HCT116 (cell line): Measurements from ENCODE around the gene WDR90. TPM values are rescaled to one million over a fixed set of nuclear protein-coding genes. Genes with fewer than 3 reads are reported as not detected.

Experiments
- ATAC-seq: fragments of 200-7000 bp; cut with Tn5 transposase; 2 replicates; pipeline ENCODE4 v1.9.1; 2020; ENCODE audit warnings: mild to moderate bottlenecking, moderate library complexity
- BruUV-seq: library from RNA; stranded (reverse); fragments of 400-500 nt; replicated peaks from 2 replicates; lab custom pipeline; 2021; lab: Mats Ljungman, UMichigan
- CTCF ChIA-PET: fragments of 300-600 bp; sonication (Branson Sonifier 250); formaldehyde crosslinking; loops from one replicate; lab custom pipeline; 2021; ENCODE audit warnings: antibody characterized with exemption; lab: Charles Lee
- POLR2A ChIA-PET: fragments of 300-600, 350-600 bp; sonication (Branson Sonifier 250); formaldehyde crosslinking; loops from one replicate; lab custom pipeline; 2021; ENCODE audit warnings: antibody characterized with exemption; lab: Charles Lee
- RAD21 ChIA-PET, 2 experiments: fragments of 300-600 bp; sonication (Branson Sonifier 250); formaldehyde crosslinking; loops; one replicate each; lab custom pipeline; 2023; ENCODE audit warnings: low total read pairs in 2 of 2; ENCODE audit not compliant: uncharacterized antibody in 2 of 2, unreplicated experiment in 2 of 2, low non-redundant PET in 1 of 2; lab: Charles Lee
- DNase-seq: peaks from one replicate; pipeline ENCODE4 v3.0.0-alpha.2; 2010; ENCODE audit warnings: low read depth, low spot score
- H2AFZ ChIP-seq: fragments of 200-600 bp; shearing (Covaris generic), sonication (generic); 2 replicates; pipeline ENCODE4 v1.6.1; 2017; ENCODE audit warnings: low read depth, mixed run types, mixed read lengths, antibody characterized with exemption, low read length; ENCODE audit not compliant: poor library complexity, severe bottlenecking
- H3K27ac ChIP-seq: 2 replicates; pipeline ENCODE4 v1.5.1; 2012; ENCODE audit warnings: low read depth, low read length
- H3K27me3 ChIP-seq: fragments of 200-600 bp; sonication (generic); 2 replicates; pipeline ENCODE4 v1.6.1; 2016; ENCODE audit warnings: mixed run types, low read length, mixed read lengths; ENCODE audit not compliant: insufficient read depth
- H3K36me3 ChIP-seq, 2 experiments: fragments of 200-500 bp in 1 of 2; fragments of 200-600 bp in 1 of 2; sonication (Bioruptor generic) in 1 of 2; sonication (generic) in 1 of 2; 2 replicates each; pipeline versions ENCODE4 v1.5.1 to v1.6.1; 2014 to 2016; ENCODE audit warnings: low read length in 2 of 2, inconsistent platforms in 1 of 2, mixed read lengths in 1 of 2, mixed run types in 1 of 2; ENCODE audit not compliant: insufficient read depth in 2 of 2, control insufficient read depth in 1 of 2
- H3K4me1 ChIP-seq, 2 experiments: fragments of 200-600 bp in 1 of 2; sonication (generic) in 1 of 2; 2 replicates each; pipeline versions ENCODE4 v1.5.1 to v1.6.1; 2012 to 2017; ENCODE audit warnings: low read length in 2 of 2, inconsistent platforms in 1 of 2, mild to moderate bottlenecking in 1 of 2, mixed read lengths in 1 of 2, mixed run types in 1 of 2, moderate library complexity in 1 of 2; ENCODE audit not compliant: insufficient read depth in 2 of 2, control insufficient read depth in 1 of 2
- H3K4me2 ChIP-seq: fragments of 200-600 bp; sonication (generic); 2 replicates; pipeline ENCODE4 v1.6.1; 2017; ENCODE audit warnings: mixed run types, low read length, mixed read lengths
- H3K4me3 ChIP-seq, 2 experiments: fragments of 200-600 bp in 1 of 2; sonication (generic) in 1 of 2; replicated peaks in 1 of 2; 2 replicates each; pipeline ENCODE4 v1.5.1; 2011 to 2016; ENCODE audit warnings: low read length in 2 of 2, control low read depth in 1 of 2, low read depth in 1 of 2, mild to moderate bottlenecking in 1 of 2, mixed read lengths in 1 of 2, mixed run types in 1 of 2
- H3K79me2 ChIP-seq: fragments of 200-600 bp; sonication (generic); 2 replicates; pipeline ENCODE4 v1.6.1; 2017; ENCODE audit warnings: mild to moderate bottlenecking, mixed run types, low read length, moderate library complexity, mixed read lengths; ENCODE audit not compliant: insufficient read depth
- H3K9ac ChIP-seq: fragments of 200-600 bp; sonication (generic); 2 replicates; pipeline ENCODE4 v1.6.1; 2016; ENCODE audit warnings: low read length, mixed read lengths
- H3K9me2 ChIP-seq: fragments of 200-600 bp; sonication (generic), shearing (Covaris generic); 2 replicates; pipeline ENCODE4 v1.6.1; 2017; ENCODE audit warnings: mixed run types, mild to moderate bottlenecking, moderate library complexity; ENCODE audit not compliant: insufficient read depth
- H3K9me3 ChIP-seq, 2 experiments: fragments of 200-500 bp in 1 of 2; fragments of 200-600 bp in 1 of 2; sonication (Bioruptor generic) in 1 of 2; sonication (generic) in 1 of 2; 2 replicates each; pipeline ENCODE4 v1.6.1; 2014 to 2017; ENCODE audit warnings: low read length in 2 of 2, mixed read lengths in 2 of 2, inconsistent platforms in 1 of 2, low read depth in 1 of 2, mild to moderate bottlenecking in 1 of 2, mixed run types in 1 of 2, moderate library complexity in 1 of 2; ENCODE audit not compliant: control insufficient read depth in 1 of 2, insufficient read depth in 1 of 2
- H4K20me1 ChIP-seq: fragments of 200-600 bp; sonication (generic), shearing (Covaris generic); 2 replicates; pipeline ENCODE4 v1.6.1; 2017; ENCODE audit warnings: mixed run types, mild to moderate bottlenecking, moderate library complexity; ENCODE audit not compliant: insufficient read depth
- CBX3 ChIP-seq: IDR thresholded peaks from 2 replicates; pipeline ENCODE4 v1.6.1; 2012; ENCODE audit warnings: low read depth
- CEBPB ChIP-seq: IDR thresholded peaks from 2 replicates; pipeline ENCODE4 v1.6.1; 2012; ENCODE audit warnings: low read depth
- ELF1 ChIP-seq: IDR thresholded peaks from 2 replicates; pipeline ENCODE4 v1.6.1; 2012; ENCODE audit warnings: low read depth, borderline replicate concordance
- EZH2 ChIP-seq: fragments of 200-600 bp; sonication (generic); IDR thresholded peaks from 2 replicates; pipeline ENCODE4 v1.6.1; 2017; ENCODE audit warnings: antibody characterized with exemption, mixed run types
- EZH2phosphoT487 ChIP-seq: fragments of 200-600 bp; IDR thresholded peaks from 2 replicates; pipeline ENCODE4 v1.6.1; 2018; ENCODE audit warnings: antibody characterized with exemption, borderline replicate concordance
- FOSL1 ChIP-seq: IDR thresholded peaks from 2 replicates; pipeline ENCODE4 v1.6.1; 2012; ENCODE audit warnings: low read depth
- JUND ChIP-seq: IDR thresholded peaks from 2 replicates; pipeline ENCODE4 v1.6.1; 2012
- POLR2AphosphoS5 ChIP-seq: IDR thresholded peaks from 2 replicates; pipeline ENCODE4 v1.6.1; 2011; ENCODE audit warnings: mild to moderate bottlenecking, low read depth, low read length, moderate library complexity
- RAD21 ChIP-seq: IDR thresholded peaks from 2 replicates; pipeline ENCODE4 v1.6.1; 2012; ENCODE audit warnings: low read depth, mild to moderate bottlenecking
- SP1 ChIP-seq: IDR thresholded peaks from 2 replicates; pipeline ENCODE4 v1.6.1; 2012; ENCODE audit warnings: low read depth
- SRF ChIP-seq: IDR thresholded peaks from 2 replicates; pipeline ENCODE4 v1.6.1; 2012; ENCODE audit warnings: low read depth
- TCF7L2 ChIP-seq: IDR thresholded peaks from 2 replicates; pipeline ENCODE4 v1.7.0; 2011; ENCODE audit warnings: borderline replicate concordance, inconsistent platforms; ENCODE audit not compliant: insufficient read depth, insufficient read length; ENCODE audit errors: extremely low read depth
- ZFX ChIP-seq: fragments of 450-650 bp; IDR thresholded peaks from 2 replicates; pipeline ENCODE4 v1.6.1; 2017
- ZNF274 ChIP-seq: fragments of 200-500 bp; sonication (Bioruptor generic); IDR thresholded peaks from 2 replicates; pipeline ENCODE4 v1.6.1; 2014; ENCODE audit warnings: mild to moderate bottlenecking, low read depth, low read length, inconsistent platforms
- intact Hi-C: fragments of 100-400 bp; cut with micrococcal nuclease; formaldehyde crosslinking; loops from 2 replicates; pipeline ENCODE4 v1.10.0; 2022
- total RNA-seq: library from RNA; stranded (reverse); gene quantifications from one replicate; pipeline ENCODE4 v1.2.1, GENCODE V29; 2021; ENCODE audit not compliant: unreplicated experiment
- TF ChIP-seq, protein P1 (sequence below), 3 experiments: fragments of 200-600 bp in 1 of 3; sonication (generic) in 1 of 3; IDR thresholded peaks in 2 of 3; conservative IDR thresholded peaks in 1 of 3; 2 replicates each; pipeline ENCODE4 v1.5.1; 2012 to 2017; ENCODE audit warnings: low read depth in 2 of 3, low read length in 2 of 3, antibody characterized with exemption in 1 of 3, borderline replicate concordance in 1 of 3, control low read depth in 1 of 3, mild to moderate bottlenecking in 1 of 3, mixed read lengths in 1 of 3, mixed run types in 1 of 3, moderate library complexity in 1 of 3; ENCODE audit not compliant: insufficient read depth in 1 of 3
- TF ChIP-seq, protein P2 (sequence below): IDR thresholded peaks from 2 replicates; pipeline ENCODE4 v1.6.1; 2011; ENCODE audit warnings: mild to moderate bottlenecking, low read length, moderate library complexity; ENCODE audit not compliant: insufficient replicate concordance; ENCODE audit errors: extremely low read depth
- TF ChIP-seq, protein P3 (sequence below): IDR thresholded peaks from 2 replicates; pipeline ENCODE4 v1.6.1; 2012
- TF ChIP-seq, protein P4 (sequence below): IDR thresholded peaks from 2 replicates; pipeline ENCODE4 v1.6.1; 2012; ENCODE audit warnings: low read depth

Gene WDR90
- total RNA-seq, 1 experiment from 2014 or later = 73.7 TPM

DNA sequence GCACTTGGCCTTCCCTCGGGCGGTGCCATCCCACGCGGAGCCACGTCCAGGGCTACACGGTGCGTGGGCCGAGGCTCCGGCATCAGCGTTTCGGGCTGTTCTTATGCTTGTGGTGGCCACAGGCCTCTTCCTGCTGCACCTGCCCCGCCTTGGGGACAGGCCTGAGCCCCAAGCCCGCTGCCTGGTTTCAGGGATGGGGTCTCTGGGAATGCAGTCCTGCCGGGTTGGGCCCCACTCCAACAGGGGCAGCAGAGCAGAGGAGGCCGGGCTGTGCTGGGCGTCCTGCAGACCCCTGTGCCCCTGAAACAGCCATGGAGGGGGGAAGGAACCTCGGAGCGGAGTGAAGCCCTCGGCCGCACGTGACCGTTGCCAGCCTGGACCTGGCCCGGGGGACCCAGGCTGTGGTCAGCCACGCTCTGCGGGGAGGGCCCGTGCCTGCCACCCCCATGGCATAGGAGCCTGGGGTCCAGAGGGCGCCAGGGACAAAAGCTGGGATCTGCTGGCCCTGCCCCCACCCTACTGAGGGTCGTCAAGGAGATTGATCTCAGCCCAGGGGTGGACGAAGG lies 18.8 kb upstream of the WDR90 start:
- TF ChIP-seq, protein P1, sequence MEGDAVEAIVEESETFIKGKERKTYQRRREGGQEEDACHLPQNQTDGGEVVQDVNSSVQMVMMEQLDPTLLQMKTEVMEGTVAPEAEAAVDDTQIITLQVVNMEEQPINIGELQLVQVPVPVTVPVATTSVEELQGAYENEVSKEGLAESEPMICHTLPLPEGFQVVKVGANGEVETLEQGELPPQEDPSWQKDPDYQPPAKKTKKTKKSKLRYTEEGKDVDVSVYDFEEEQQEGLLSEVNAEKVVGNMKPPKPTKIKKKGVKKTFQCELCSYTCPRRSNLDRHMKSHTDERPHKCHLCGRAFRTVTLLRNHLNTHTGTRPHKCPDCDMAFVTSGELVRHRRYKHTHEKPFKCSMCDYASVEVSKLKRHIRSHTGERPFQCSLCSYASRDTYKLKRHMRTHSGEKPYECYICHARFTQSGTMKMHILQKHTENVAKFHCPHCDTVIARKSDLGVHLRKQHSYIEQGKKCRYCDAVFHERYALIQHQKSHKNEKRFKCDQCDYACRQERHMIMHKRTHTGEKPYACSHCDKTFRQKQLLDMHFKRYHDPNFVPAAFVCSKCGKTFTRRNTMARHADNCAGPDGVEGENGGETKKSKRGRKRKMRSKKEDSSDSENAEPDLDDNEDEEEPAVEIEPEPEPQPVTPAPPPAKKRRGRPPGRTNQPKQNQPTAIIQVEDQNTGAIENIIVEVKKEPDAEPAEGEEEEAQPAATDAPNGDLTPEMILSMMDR (IDR thresholded peaks at IDR 0.05 in 2 of 3, conservative IDR thresholded peaks at IDR 0.05 in 1 of 3; ENCODE audit: borderline replicate concordance in 1 of 3, insufficient read depth in 1 of 3, low read depth in 2 of 3, low read length in 2 of 3) = no peak
- TF ChIP-seq EZH2 = no peak
- no peak for TF ChIP-seq POLR2AphosphoS5
- no peak for TF ChIP-seq ZFX
- TF ChIP-seq, protein P2, sequence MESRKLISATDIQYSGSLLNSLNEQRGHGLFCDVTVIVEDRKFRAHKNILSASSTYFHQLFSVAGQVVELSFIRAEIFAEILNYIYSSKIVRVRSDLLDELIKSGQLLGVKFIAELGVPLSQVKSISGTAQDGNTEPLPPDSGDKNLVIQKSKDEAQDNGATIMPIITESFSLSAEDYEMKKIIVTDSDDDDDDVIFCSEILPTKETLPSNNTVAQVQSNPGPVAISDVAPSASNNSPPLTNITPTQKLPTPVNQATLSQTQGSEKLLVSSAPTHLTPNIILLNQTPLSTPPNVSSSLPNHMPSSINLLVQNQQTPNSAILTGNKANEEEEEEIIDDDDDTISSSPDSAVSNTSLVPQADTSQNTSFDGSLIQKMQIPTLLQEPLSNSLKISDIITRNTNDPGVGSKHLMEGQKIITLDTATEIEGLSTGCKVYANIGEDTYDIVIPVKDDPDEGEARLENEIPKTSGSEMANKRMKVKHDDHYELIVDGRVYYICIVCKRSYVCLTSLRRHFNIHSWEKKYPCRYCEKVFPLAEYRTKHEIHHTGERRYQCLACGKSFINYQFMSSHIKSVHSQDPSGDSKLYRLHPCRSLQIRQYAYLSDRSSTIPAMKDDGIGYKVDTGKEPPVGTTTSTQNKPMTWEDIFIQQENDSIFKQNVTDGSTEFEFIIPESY = no peak
- no peak for TF ChIP-seq EZH2phosphoT487
- no peak for TF ChIP-seq RAD21
- TF ChIP-seq, protein P3, sequence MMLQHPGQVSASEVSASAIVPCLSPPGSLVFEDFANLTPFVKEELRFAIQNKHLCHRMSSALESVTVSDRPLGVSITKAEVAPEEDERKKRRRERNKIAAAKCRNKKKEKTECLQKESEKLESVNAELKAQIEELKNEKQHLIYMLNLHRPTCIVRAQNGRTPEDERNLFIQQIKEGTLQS = no peak
- TF ChIP-seq SRF = no peak
- no peak for TF ChIP-seq ELF1
- no peak for TF ChIP-seq TCF7L2
- no peak for TF ChIP-seq FOSL1
- TF ChIP-seq SP1 = no peak
- TF ChIP-seq, protein P4, sequence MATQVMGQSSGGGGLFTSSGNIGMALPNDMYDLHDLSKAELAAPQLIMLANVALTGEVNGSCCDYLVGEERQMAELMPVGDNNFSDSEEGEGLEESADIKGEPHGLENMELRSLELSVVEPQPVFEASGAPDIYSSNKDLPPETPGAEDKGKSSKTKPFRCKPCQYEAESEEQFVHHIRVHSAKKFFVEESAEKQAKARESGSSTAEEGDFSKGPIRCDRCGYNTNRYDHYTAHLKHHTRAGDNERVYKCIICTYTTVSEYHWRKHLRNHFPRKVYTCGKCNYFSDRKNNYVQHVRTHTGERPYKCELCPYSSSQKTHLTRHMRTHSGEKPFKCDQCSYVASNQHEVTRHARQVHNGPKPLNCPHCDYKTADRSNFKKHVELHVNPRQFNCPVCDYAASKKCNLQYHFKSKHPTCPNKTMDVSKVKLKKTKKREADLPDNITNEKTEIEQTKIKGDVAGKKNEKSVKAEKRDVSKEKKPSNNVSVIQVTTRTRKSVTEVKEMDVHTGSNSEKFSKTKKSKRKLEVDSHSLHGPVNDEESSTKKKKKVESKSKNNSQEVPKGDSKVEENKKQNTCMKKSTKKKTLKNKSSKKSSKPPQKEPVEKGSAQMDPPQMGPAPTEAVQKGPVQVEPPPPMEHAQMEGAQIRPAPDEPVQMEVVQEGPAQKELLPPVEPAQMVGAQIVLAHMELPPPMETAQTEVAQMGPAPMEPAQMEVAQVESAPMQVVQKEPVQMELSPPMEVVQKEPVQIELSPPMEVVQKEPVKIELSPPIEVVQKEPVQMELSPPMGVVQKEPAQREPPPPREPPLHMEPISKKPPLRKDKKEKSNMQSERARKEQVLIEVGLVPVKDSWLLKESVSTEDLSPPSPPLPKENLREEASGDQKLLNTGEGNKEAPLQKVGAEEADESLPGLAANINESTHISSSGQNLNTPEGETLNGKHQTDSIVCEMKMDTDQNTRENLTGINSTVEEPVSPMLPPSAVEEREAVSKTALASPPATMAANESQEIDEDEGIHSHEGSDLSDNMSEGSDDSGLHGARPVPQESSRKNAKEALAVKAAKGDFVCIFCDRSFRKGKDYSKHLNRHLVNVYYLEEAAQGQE = no peak
- TF ChIP-seq JUND = no peak
- TF ChIP-seq CEBPB = no peak
- TF ChIP-seq ZNF274 = no peak
- TF ChIP-seq CBX3 = no peak
- DNase-seq (no peak), ATAC-seq (no peak)
- no peaks in the 10 kb centered on the region for H3K27me3 ChIP-seq
- no peaks in the 10 kb centered on the region for H3K9me2 ChIP-seq
- no peaks in the 10 kb centered on the region for H4K20me1 ChIP-seq
- no peak overlapping the region for H3K4me3 ChIP-seq
- H3K27ac ChIP-seq = no peak overlapping the region
- CTCF ChIA-PET = no interaction called here
- no peaks in the 10 kb centered on the region for H3K9me3 ChIP-seq
- no peak overlapping the region for H3K9ac ChIP-seq
- no TSS peak for BruUV-seq
- H3K4me1 ChIP-seq = peaks cover 29 to 43% of the 10 kb centered on the region in 2 experiments
- RAD21 ChIA-PET = no interaction called here
- H3K36me3 ChIP-seq = no peaks in the 10 kb centered on the region
- peaks cover 10% of the 10 kb centered on the region; the same call in 1 of the 2 replicates for H3K79me2 ChIP-seq
- no peak overlapping the region for H2AFZ ChIP-seq
- POLR2A ChIA-PET = no interaction called here
- no peak overlapping the region for H3K4me2 ChIP-seq
- intact Hi-C loops = no loop called here
